ENCODE results near the gene ASMT. TPM values are rescaled to one million over a fixed set of nuclear protein-coding genes. Genes with fewer than 3 reads are reported as not detected.

Gene ASMT
- total RNA-seq, 4 donors from 2014 or later: 1.1 TPM; not detected in 3

DNA sequence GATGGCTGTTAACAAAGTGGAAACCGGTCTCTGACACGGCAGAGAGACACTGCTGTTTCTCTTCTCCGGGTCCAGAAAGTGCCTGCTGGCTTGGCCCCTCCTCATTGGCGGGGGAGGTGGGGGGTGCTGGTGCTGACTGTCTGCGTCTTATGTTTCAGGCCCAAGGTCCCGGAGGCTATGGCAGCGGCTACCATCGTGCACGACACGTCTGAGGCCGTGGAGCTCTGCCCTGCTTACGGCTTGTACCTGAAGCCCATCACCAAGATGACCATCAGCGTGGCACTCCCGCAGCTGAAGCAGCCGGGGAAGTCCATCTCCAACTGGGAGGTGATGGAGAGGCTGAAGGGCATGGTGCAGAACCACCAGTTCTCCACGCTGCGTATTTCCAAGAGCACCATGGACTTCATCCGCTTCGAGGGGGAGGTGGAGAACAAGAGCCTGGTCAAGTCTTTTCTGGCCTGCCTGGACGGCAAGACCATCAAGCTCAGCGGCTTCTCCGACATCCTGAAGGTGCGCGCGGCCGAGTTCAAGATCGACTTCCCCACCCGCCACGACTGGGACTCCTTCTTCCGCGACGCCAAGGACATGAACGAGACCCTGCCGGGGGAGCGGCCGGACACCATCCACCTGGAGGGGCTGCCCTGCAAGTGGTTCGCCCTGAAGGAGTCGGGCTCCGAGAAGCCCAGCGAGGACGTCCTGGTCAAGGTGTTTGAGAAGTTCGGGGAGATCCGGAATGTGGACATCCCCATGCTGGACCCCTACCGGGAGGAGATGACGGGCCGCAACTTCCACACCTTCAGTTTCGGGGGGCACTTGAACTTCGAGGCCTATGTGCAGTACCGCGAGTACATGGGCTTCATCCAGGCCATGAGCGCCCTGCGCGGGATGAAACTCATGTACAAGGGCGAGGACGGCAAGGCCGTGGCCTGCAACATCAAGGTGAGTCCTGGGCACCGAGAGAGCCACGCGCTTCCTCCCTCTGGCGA, 21.3 kb upstream of the ASMT start:
- TF ChIP-seq, protein P1, sequence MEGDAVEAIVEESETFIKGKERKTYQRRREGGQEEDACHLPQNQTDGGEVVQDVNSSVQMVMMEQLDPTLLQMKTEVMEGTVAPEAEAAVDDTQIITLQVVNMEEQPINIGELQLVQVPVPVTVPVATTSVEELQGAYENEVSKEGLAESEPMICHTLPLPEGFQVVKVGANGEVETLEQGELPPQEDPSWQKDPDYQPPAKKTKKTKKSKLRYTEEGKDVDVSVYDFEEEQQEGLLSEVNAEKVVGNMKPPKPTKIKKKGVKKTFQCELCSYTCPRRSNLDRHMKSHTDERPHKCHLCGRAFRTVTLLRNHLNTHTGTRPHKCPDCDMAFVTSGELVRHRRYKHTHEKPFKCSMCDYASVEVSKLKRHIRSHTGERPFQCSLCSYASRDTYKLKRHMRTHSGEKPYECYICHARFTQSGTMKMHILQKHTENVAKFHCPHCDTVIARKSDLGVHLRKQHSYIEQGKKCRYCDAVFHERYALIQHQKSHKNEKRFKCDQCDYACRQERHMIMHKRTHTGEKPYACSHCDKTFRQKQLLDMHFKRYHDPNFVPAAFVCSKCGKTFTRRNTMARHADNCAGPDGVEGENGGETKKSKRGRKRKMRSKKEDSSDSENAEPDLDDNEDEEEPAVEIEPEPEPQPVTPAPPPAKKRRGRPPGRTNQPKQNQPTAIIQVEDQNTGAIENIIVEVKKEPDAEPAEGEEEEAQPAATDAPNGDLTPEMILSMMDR (IDR thresholded peaks at IDR 0.05; ENCODE audit: low read depth): no peak

DNA sequence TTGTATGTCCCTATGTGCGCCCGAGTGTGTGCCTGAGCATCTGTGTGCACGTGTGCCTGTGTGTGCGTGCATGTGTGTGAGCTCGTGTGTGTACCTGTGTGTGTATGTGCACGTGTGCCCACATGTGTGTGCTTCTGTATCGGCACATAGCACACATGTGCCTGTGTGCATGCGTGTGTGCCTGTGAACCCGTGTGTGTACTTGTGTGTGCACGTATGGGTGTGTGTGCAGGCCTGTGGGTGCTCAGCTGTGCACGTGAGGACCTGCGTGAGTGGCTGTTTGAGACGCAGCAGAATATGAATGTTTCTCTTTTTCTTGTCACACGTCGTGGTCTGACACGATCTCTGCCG, 19.2 kb upstream of the ASMT start:
- TF ChIP-seq, protein P1 (IDR thresholded peaks at IDR 0.05; ENCODE audit: low read depth): no peak

DNA sequence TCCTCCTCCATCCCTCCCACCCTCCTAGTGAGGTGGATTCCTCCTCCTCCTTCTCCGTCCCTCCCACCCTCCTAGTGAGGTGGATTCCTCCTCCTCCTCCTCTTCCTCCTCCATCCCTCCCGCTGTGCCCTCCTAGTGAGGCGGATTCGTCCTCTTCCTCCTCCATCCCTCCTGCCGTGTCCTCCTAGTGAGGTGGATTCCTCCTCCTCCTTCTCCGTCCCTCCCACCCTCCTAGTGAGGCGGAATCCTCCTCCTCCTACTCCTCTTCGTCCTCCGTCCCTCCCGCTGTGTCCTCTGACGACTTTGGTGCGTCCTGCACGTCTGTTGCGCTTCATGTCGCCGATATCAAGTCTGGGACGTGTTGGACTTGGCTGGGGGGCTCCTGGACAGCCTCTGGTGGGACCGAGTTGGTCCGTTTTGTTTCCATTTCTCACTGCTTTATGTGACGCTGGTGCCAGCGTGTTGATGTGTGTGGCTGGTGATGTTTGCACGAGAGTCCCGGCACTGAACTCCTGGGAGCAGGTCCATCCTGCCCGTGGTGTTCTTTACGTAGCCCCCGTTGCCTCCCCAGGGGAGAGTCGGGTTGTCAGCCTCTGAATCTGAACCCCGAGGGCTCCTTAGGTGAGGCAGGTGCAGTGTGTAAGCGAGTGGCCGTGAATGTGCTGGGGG, 18.0 kb upstream of the ASMT start:
- TF ChIP-seq, protein P1 (IDR thresholded peaks at IDR 0.05; ENCODE audit: low read depth): no peak

DNA sequence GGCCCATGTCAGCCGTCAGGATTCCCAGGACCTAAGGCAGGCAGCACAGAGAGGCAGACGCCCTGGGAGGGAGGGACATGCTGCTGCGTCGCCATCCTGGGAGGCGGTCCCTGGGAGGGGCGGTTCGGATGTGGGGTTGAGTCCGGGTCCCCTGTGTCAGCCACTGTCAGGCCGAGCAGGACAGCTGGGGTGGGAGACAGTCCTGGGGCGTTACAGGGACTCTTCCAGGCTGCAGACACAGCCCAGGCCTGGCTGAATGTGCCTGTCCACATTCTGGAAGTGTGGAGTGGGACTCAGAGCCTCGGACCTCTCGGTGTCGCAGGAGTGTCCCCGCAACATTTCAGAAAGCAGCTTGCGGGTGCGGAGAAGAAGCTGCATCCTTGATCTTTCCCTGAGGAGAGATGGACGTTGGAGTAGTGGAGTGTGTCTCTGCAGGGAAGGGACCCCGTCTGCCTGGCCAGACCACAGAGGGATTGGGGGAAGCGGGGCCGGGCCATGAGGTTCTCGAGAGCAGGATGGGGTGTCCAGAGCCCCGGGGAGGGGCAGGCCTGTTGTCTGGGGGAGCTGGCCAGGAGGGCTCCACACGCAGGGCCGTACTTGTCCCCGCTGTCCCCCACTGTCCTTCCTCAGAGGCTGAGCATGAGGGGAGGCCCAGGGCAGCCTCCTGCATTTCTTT, 17.4 kb upstream of the ASMT start:
- TF ChIP-seq, protein P1 (IDR thresholded peaks at IDR 0.05; ENCODE audit: low read depth): no peak

DNA sequence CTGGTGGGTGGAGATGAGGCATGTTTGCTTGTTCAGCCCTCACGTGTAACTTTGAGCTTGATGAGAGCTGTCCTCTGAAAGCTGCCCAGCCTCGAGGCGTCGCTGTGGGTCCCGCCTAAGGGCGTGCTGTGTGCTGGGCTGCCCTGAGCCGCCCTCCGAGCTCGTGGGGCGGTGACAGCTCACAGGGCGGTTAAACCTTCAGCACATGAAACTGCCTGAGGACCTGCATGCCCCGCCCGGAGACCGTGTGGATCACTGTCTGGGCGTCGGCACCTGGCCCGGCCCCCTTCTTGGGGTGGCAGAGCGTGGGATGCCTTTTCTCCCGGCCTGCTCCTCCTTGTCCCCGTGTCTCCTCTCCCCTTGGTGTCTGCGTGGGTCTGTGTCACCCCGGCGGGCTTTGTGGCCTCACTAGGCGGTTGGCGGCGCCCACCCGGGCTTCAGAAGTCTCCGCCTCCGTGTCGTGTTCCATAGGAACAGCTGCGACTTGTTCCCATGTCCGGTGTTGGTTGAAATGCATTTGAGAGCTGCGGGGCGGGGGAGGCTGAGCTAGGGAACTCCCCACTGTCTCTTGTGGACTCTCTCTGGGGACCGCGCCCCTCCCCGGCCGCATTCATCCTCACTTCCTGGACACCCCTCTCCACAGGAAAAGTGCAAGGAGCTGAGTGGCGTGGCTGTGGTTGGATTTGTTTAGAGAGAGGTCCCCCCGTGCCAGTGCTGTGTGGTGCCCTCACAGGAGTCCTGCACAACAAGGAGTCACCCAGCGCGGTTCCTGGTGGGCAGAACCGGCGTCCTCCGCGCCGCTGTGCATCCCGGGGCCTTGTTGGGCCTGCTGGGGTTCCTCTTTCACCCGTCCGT, 16.6 kb upstream of the ASMT start:
- TF ChIP-seq, protein P1 (IDR thresholded peaks at IDR 0.05; ENCODE audit: low read depth): no peak

DNA sequence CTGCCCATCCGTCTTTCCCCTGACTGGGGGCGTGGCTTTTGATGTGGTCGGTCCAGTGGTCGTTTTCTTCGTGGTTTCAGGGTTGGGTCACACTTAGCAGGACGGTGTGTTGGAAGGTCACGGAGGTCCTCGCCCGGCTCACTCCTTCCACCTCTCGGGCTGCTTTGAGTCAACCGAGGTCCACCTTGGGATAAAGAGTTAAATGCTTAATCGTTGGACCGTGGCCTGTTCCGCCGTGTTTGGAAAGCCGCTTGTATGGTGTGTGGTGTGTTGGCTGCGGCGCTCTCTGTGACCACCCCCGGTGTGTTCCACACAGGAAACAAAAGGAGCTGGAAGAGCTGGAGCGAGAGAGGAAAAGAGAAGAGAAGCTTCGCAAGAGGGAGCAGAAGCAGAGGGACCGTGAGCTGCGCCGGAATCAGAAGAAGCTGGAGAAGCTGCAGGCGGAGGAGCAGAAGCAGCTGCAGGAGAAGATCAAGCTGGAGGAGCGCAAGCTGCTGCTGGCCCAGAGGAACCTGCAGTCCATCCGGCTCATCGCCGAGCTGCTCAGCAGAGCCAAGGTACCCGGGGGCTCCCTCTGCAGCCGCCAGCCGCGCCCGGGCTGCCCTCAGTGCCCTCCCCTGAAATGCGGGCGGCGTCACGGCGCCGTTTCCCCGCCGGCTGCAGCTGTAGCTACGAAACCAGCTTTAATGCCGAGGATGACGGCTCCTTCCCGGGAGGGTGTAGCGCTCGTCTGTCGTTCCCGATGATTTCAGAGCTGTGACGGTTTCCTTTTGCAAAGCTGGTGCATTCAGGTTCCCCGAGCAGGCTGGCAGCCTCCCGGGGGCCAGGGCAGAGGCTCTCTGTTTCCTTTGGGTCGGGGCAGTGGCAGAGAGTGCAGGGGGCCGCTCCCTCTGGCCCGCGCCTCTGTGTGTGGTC, 15.7 kb upstream of the ASMT start:
- TF ChIP-seq, protein P1 (IDR thresholded peaks at IDR 0.05; ENCODE audit: low read depth): no peak

All from subcutaneous adipose tissue (tissue), 4 donors.